Glutamatergic neuron (in vitro differentiated cells): ENCODE data around the gene OR10A5. TPM values are rescaled to one million over a fixed set of nuclear protein-coding genes. Genes with fewer than 3 reads are reported as not detected.
"Not testable (repeated sequence)": the region's sequence is repeated elsewhere in the genome, so short reads cannot be mapped to it uniquely, and the experiment has no call there.

Experiments used
- DNase-seq: peaks from one replicate; pipeline ENCODE4 v3.0.0; 2022
- H3K27ac Mint-ChIP-seq: one replicate; pipeline ENCODE4 v1.8.0; 2020; ENCODE audit warnings: mild to moderate bottlenecking, mixed read lengths, inconsistent platforms; ENCODE audit not compliant: unreplicated experiment
- H3K27me3 Mint-ChIP-seq: one replicate; pipeline ENCODE4 v1.8.0; 2020; ENCODE audit warnings: mild to moderate bottlenecking, moderate library complexity, mixed read lengths, inconsistent platforms; ENCODE audit not compliant: unreplicated experiment
- H3K36me3 Mint-ChIP-seq: one replicate; pipeline ENCODE4 v1.8.0; 2020; ENCODE audit warnings: mild to moderate bottlenecking, mixed read lengths, inconsistent platforms; ENCODE audit not compliant: unreplicated experiment
- H3K4me1 Mint-ChIP-seq: one replicate; pipeline ENCODE4 v1.8.0; 2020; ENCODE audit warnings: mild to moderate bottlenecking, low read depth, mixed read lengths, inconsistent platforms; ENCODE audit not compliant: unreplicated experiment
- H3K4me3 Mint-ChIP-seq: one replicate; pipeline ENCODE4 v1.8.0; 2020; ENCODE audit warnings: mild to moderate bottlenecking, mixed read lengths, inconsistent platforms; ENCODE audit not compliant: unreplicated experiment
- H3K9me3 Mint-ChIP-seq: one replicate; pipeline ENCODE4 v1.8.0; 2020; ENCODE audit warnings: mild to moderate bottlenecking, moderate library complexity, mixed read lengths, inconsistent platforms; ENCODE audit not compliant: unreplicated experiment
- total RNA-seq: library from RNA; stranded (reverse); fragmentation: NEBNext Ultra II Directional; extraction: Animal tissue kit (Norgen Biotek cat#: 25700); gene quantifications from one replicate; pipeline ENCODE4 v1.2.1, GENCODE V29; 2021; ENCODE audit not compliant: unreplicated experiment
- TF ChIP-seq, protein P1 (sequence below): fragments of 200-600 bp; sonication (generic); IDR thresholded peaks from one replicate; pipeline ENCODE4 v1.5.0; 2021; ENCODE audit not compliant: partially characterized antibody, unreplicated experiment

OR10A5 gene
- total RNA-seq, 1 donor from 2014 or later: not detected

DNA sequence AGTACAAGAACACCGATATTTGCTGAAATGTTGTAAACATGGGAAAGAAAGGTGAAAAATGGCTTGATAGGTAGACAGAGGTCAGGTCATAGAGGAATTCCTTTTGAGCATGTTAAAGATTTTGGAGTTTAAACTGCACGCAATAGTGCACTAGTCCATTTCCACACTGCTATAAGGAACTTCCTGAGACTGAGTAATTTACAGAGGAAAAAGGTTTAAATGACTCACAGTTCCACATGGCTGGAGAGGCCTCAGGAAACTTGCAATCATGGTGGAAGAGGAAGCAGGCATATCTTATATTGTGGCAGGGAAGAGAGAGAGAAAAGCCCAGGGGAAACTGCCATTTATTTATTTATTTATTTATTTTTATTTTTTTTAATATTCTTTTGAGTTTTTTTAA lies 5.0 kb downstream of the OR10A5 start:
- H3K4me3 Mint-ChIP-seq: no peak overlapping the region
- no peaks in the 10 kb centered on the region for H3K4me1 Mint-ChIP-seq
- TF ChIP-seq, protein P1, sequence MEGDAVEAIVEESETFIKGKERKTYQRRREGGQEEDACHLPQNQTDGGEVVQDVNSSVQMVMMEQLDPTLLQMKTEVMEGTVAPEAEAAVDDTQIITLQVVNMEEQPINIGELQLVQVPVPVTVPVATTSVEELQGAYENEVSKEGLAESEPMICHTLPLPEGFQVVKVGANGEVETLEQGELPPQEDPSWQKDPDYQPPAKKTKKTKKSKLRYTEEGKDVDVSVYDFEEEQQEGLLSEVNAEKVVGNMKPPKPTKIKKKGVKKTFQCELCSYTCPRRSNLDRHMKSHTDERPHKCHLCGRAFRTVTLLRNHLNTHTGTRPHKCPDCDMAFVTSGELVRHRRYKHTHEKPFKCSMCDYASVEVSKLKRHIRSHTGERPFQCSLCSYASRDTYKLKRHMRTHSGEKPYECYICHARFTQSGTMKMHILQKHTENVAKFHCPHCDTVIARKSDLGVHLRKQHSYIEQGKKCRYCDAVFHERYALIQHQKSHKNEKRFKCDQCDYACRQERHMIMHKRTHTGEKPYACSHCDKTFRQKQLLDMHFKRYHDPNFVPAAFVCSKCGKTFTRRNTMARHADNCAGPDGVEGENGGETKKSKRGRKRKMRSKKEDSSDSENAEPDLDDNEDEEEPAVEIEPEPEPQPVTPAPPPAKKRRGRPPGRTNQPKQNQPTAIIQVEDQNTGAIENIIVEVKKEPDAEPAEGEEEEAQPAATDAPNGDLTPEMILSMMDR: no peak
- peaks cover 1% of the 10 kb centered on the region for H3K9me3 Mint-ChIP-seq
- H3K27ac Mint-ChIP-seq: no peak overlapping the region
- H3K27me3 Mint-ChIP-seq: no peaks in the 10 kb centered on the region
- peaks cover 12% of the 10 kb centered on the region for H3K36me3 Mint-ChIP-seq
- DNase-seq: no peak

GRCh38 chr11:6854801-6855200 lies 9.3 kb downstream of the OR10A5 start:
- DNase-seq, H3K36me3 Mint-ChIP-seq, H3K27me3 Mint-ChIP-seq, H3K4me3 Mint-ChIP-seq, H3K4me1 Mint-ChIP-seq, H3K27ac Mint-ChIP-seq, H3K9me3 Mint-ChIP-seq: not testable (repeated sequence)

DNA sequence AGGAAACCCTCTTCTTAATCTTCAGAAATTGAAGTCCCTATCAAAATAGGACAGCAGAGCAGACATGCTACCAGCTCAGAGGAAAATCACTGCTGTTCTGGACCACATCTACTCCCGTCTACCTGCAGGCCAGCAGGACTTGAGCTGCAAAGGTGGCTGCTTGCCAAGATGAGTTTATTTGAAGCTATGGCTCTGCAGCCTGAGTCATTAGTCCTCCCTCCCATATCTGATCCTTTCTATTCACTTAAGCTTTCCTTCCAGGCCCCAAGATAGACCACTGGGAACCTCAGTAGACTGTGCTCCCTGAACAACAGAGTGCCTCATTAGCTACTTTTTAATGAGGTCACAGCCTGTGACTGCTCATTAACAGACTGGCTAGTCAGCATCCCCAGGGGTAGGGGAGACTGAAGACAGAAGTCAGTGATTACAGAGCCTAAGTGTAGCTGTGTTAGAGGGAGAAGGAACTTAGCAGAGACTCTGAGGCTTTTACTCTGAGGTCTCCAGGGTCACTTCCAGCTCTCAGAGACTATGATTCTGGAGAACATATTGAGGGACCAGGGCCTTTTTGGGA lies 10.6 kb downstream of the OR10A5 start:
- peak; percentile 19 for DNase-seq
- peak overlapping the region; percentile 65 for H3K27ac Mint-ChIP-seq
- no peaks in the 10 kb centered on the region for H3K27me3 Mint-ChIP-seq
- no peak overlapping the region for H3K4me3 Mint-ChIP-seq
- peaks cover 8% of the 10 kb centered on the region for H3K36me3 Mint-ChIP-seq
- peaks cover 10% of the 10 kb centered on the region for H3K4me1 Mint-ChIP-seq
- no peaks in the 10 kb centered on the region for H3K9me3 Mint-ChIP-seq
- TF ChIP-seq, protein P1: no peak

DNA sequence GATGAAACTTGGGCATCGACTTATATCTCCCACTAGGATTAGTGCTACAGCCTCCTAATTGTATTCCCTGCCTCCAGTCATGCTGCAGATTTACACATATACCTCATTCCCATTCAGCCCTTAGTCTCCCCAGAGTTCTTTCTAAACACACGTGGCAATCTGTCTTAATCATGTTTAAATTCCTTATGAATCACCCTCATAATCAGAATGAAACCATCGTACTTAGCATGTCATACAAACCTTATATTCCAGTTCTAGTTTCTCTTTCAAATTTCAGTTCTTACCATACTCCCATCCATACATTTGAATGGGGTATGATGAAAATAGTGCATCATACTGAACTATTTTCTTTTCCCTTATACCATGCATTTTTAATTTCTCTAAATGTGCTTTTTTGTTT lies 11.4 kb downstream of the OR10A5 start:
- DNase-seq: no peak
- H3K4me1 Mint-ChIP-seq: peaks cover 10% of the 10 kb centered on the region
- H3K27me3 Mint-ChIP-seq: no peaks in the 10 kb centered on the region
- TF ChIP-seq, protein P1: no peak
- H3K36me3 Mint-ChIP-seq: peaks cover 4% of the 10 kb centered on the region
- H3K4me3 Mint-ChIP-seq: peak overlapping the region; percentile 4
- no peaks in the 10 kb centered on the region for H3K9me3 Mint-ChIP-seq
- H3K27ac Mint-ChIP-seq: peak overlapping the region; percentile 65

GRCh38 chr11:6862961-6863360 lies 17.5 kb downstream of the OR10A5 start, which contains the start of gene OR10A2:
Gene OR10A2 (plus strand): TSS chr11:6863057. CDS start chr11:6869755, 6,698 bp downstream.
- Mint-ChIP-seq H3K4me3 (no peak within 1 kb of the TSS), H3K9me3 (no peaks in the 10 kb centered on the region), H3K4me1 (no peaks in the 10 kb centered on the region), H3K27ac (no peak within 1 kb of the TSS), H3K27me3 (no peaks in the 10 kb centered on the region), H3K36me3 (no peaks in the 10 kb centered on the region)
- TF ChIP-seq, protein P1: no peak
- DNase-seq: no peak
